Activated naive CD4-positive, alpha-beta T cell treated with anti-CD3 and anti-CD28 coated beads, Interleukin-2, amount 50 U/mL, for 16 hours (primary cell): Measurements from ENCODE around the gene TNFAIP6.
"Not testable (repeated sequence)": the region's sequence is repeated elsewhere in the genome, so short reads cannot be mapped to it uniquely, and the experiment has no call there.

ENCODE experiments used
- DNase-seq: peaks from one replicate; pipeline ENCODE4 v3.0.0-alpha.2; 2020

TNFAIP6 gene

DNA sequence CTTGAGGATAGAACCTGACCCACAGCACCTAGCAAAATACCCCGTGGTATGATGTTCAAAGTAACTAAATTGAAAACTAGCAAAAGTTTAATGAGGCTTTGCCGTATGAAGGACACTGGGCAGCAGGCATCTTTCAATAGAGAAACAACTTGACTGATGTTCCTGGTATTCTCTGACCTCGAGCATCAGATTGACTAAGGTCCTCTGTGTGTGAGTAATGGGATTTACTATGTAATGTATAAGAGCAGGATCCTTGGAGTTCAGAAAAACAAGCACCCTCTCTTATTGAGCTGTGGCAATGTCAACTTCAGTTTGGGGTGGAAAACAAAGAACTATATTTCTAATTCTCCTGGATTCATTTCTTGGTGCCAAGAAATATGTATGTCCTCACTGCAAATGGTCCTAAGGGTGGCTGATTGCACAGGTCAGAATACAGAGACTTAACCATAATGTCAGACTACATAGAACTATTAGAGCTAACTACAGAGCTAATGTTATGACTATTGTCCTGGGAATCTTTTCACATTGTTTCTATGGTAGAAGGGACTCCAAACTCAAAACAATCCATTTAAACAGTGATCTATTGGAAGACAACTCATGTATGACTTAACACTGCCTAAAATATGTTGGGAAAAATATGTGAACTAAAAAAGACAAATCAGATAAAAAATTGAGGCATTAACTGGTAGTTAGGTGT, 4.4 kb downstream of the TNFAIP6 start:
- no peak for DNase-seq

DNA sequence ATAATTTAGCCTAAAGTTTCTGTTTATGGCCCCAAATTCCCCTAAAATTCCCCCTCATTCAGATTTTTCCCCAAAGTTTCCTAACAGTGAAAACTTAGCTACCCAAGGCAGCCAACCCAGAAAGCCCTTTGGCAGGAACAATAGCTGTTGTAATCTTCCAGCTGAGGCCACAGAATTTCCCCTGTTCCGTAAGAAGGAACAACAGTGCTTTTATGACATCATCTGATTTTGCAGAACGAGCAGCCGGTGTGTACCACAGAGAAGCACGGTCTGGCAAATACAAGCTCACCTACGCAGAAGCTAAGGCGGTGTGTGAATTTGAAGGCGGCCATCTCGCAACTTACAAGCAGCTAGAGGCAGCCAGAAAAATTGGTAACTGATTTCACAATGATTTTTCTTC, 6.3 kb downstream of the TNFAIP6 start:
- no peak for DNase-seq

DNA sequence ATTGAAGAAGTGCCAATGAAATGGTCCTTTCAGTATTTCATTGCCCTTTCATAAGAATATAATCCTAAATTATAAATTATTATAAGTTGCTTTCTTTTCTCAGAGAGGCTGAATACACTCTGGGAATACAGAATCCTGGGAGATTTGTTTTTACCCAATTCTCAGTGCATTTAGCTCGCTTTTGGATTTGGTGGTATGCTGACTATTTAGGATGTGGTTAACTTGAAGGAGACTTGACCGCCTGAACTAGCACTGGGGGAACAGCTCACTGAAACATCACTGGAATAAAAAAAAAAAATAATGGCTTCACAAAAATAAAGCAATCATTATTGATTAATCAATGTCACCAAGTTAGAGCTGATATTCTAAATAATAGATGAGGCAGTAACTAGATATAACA, 10.2 kb downstream of the TNFAIP6 start:
- DNase-seq = no peak

DNA sequence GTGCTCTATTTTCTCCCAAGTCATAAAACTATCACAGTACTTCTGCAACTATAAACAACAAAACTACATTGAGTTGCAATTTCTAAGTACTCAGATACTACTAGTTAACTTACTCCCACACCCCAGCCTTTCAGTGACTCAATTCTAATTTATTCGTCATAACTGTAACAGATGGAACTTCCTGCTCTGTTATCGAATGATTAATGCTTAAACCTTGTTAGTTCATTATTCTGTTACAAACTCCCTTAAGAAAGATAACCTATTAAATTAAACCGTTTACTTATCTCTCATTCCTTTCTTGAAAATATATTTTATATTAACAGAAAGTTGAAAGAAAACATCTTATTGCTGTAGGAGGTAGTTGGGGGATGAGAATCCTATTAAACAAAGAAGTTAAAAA, 17.0 kb downstream of the TNFAIP6 start:
- no peak for DNase-seq

DNA sequence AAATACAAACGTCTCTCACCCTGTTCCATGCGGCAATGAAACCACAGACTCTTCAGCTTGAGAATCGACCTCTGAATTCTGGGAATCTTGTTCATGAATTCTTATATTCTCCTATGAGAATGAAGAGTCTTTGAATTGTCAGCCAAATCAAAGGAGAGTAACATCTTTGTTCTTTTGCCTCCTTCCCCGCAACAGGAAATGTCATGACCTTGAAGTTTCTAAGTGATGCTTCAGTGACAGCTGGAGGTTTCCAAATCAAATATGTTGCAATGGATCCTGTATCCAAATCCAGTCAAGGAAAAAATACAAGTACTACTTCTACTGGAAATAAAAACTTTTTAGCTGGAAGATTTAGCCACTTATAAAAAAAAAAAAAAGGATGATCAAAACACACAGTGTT, 21.8 kb downstream of the TNFAIP6 start:
- DNase-seq = no peak

DNA sequence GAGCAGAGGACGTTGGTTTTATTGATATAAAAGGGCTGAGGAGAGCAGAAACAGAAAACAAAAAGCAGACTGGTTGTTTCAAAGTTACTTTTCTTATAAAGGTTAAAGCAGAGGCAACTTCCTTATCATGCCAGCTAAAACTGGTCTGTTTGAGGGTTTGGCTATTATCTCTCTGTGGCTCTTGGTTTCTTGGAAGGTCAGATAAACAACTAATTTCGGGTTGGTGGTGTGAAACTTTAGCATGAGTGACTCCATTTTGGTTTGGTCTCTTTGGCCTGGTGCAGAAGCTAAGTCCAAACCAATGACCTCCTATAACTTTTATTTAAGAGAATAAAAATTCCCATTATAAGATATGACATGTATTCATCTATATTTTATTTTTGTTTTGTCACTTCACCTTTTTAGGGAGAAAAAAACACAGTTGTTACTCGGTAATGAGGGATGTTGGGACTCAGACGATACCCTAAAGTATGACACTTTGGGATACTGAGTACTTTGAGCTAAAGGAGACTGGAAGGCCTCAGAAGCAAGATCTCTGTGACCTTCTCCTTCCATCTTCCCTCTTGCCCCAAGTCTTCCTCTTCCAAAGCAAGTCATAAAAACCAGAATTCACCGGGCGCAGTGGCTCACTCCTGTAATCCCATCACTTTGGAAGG, 23.3 kb downstream of the TNFAIP6 start:
- no peak for DNase-seq

DNA sequence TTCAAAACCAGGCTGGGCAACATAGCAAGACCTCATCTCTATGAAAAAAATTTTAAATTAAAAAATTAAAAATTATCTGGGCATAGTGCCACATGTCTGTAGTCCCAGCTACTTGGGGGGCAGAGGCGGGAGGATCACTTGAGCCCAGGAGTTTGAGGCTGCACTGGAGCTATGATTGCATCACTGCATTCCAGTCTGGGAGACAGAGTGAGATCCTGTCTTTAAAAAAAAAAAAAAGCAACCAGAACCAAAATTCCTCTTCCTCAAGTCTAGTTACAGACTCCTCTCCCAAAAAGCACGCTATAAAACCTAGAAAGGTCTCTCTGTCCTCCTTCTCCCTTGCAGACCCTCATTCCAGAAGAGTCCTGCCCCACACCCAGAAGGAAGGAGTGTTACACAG, 23.9 kb downstream of the TNFAIP6 start:
- DNase-seq = no peak

DNA sequence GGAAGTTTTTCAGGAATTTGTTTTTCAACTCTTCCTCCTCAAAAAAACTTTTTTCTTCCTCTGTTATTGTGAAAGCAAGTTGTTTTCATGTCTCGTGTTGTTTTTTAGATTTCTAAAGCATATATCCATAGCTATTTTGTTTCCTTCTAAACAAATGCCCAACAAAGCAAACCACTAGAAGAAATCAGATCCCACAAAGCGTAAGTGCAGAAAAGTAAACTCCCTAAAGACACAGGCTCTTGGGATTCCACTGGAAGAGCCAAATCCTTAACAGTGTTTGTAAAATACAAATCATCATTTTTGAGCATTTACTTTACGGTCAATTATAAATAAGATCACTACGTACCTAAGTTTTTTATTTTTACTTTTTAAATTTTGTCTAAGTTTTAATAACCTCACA, 30.6 kb downstream of the TNFAIP6 start:
- no peak for DNase-seq

DNA sequence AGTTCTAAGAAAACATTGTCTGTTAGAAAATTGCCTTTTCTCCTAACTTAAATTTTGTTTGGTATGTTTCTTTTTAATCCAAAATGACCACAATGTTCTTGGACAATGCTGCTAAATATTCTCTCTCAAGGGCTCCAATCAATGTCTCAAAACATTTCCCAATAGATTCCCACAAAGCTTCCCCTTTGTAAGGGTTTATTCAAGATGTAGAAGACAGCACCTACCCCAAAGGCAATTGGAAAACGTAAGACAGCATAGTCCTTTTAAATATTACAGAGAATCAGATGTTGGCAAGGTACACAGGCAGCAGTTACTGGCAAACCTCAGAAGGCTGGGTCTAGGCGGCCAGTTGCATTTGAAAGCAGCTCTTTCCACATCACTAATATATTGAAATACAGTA, 34.0 kb downstream of the TNFAIP6 start:
- DNase-seq = no peak

DNA sequence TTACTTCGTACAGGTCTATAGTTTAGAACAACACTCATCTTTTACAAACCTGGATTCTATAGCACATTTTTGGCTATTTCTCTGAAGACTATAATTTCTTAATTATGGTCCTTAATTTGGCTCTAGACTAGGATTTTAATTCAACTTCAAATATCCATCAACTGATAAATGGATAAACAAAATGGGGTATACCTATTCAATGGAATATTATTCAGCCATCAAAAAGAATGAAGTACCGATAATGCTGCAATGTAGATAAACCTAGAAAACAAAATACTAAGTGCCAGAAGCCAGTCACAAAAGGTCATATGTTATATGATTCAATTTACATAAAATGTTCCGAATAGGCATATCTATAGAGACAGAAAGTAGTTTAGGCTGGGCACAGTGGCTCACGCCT, 37.1 kb downstream of the TNFAIP6 start:
- DNase-seq = no peak

DNA sequence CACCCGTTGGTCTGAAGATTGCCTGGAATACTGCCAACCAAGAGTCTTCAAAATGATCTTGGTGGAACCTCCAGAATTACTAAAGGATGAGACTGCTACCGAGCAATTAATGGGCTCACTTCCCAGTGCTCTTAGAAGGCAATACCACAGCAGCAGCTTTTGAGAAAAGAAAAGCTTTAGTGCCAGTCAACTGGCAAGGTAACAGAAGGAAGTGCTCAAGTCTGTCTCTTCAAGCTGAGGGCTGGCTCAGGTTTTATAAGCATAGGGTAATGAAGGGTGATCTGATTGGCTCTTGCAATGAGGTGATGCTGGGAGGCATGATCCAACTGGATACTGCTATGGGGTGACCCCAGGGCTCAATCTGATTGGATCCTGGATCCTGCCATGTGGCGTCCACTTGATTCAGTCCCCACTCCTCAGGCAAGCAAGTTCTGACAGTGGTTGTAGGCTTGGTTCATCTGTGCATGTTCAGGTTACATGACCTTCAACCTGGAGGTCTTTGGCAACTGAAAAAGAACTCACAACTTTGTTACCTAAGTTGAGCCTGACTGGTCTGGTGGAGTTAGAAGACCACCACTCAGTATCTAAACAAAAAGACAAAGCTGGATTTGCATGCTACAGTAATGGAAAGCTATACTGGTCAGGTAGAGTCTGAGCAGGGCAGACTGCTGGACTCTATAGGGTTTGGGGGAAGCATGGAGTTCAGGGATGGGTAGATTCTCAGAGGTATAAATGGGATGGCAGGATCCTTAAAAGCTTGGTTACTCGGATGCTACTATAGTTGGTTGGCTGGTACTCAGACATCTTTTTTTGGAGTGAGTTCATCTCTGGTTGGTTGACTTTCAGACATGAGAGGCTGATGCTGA, 38.4 kb downstream of the TNFAIP6 start:
- DNase-seq = no peak

DNA sequence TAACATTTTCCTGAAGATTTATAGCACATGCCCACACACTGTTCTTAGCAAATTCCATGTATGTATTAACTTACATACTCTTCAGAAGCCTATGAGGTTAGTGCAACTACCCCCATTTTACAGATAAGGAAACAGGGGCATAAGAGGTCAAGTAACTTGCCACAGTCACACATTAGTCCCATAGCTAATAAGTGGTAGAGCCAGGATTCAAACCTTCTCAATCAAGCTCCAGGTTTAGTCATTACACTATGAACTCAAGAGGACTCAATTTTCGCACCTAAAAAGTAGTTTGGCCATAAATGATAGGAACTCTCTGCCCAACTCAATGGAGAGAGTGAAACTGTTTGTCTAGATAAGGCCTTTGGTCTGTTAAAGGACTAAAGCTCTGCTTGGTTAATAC, 42.6 kb downstream of the TNFAIP6 start:
- DNase-seq = no peak

DNA sequence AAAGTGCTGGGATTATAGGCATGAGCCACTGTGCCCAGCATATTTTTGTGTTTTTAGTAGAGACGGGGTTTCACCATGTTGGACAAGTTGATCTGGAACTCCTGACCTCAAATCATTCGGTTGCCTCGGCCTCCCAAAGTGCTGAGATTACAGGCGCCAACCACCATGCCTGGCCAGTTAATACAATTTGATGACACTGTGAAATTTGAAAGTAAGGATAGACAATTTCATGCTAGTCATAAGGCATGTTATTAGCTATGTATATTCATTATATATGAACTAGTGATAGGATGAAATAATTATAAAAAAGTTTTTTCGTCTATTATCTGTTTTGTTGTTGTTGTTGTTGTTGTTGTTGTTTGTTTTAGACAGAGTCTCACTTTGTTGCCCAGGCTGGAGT, 43.8 kb downstream of the TNFAIP6 start:
- DNase-seq = no peak

DNA sequence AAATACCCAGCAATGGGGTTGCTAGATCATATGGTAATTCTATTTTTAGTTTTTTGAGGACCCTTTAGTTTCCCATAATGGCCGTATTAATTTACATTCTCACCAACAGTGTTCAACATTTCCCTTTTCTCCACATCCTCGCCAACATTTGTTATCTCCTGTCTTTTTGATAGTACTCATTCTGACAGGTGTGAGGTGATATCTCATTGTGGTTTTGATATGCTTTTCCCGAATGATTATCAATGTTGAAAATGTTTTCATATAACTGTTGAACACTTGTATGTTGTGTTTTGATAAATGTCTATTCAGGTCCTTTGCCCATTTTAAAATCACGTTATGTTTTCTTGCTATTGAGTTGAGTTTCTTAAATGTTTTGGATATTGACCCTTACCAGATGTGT, 46.5 kb downstream of the TNFAIP6 start:
- no peak for DNase-seq

DNA sequence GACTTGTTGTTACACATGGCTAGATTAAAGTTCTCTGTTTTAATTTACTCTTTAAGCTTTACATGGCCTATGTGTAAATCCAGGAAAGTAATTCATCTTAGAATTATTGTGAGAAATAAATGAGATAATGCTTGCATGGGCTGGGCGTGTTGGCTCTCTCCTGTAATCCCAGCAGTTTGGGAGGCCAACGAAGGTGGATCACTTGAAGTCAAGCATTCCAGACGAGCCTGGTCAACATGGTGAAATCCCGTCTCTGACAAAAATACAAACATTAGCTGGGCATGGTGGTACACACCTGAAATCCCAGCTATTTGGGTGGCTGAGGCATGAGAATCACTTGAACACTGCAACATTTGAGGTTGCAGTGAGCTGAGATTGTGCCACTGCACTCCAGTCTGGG, 48.0 kb downstream of the TNFAIP6 start:
- no peak for DNase-seq

DNA sequence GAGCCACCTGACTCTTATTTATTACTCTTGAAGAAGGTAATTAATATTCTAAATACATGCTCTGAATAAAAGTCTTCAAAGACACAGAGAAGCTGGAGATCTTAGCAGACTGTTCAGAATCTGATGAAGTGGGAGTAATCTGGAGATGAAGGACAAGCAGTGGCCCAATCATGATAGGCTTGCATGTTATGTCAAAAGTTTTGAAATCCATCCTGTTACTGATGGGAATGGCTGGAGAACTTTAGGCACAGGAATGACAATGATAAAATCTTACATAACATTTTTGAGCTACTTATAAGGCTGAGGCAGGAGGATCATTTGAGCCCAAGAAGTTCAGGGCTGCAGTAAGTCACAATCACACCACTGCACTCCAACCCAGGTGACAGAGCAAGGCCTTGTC, 49.9 kb downstream of the TNFAIP6 start:
- DNase-seq = no peak

DNA sequence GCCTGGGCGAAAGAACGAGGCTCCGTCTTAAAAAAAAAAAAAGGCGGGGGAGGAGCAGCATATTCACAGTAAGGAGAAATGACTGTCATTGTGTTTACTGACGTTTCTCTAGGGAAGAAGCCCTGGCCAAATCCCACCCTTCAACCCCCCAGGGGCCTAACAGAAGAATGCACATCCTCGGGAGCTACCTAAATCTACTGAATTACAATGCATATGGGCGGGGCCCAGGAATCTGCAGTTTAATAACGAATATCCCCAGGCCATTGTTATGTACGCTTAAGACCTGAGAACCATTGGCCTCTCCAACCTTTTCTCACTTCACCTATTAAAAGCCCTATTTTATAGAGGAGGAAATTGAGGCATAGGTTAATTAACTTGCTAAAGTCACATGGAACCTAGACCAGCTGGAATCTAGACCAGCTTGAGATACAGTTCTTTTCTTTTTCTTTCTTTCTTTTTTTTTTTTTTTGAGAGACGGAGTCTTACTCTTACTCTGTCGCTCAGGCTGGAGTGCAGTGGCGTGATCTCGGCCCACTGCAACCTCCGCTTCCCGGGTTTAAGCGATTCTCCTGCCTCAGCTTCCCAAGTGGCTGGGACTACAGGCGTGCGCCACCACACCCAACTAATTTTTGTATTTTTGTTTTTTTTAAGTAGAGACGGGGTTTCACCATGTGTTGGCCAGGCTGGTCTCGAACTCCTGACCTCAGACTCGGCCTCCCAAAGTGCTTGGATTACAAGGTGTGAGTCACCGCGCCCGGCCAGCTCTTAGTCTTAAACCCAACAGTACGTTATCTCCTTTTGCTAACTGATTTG, 51.6 kb downstream of the TNFAIP6 start:
- no peak for DNase-seq

DNA sequence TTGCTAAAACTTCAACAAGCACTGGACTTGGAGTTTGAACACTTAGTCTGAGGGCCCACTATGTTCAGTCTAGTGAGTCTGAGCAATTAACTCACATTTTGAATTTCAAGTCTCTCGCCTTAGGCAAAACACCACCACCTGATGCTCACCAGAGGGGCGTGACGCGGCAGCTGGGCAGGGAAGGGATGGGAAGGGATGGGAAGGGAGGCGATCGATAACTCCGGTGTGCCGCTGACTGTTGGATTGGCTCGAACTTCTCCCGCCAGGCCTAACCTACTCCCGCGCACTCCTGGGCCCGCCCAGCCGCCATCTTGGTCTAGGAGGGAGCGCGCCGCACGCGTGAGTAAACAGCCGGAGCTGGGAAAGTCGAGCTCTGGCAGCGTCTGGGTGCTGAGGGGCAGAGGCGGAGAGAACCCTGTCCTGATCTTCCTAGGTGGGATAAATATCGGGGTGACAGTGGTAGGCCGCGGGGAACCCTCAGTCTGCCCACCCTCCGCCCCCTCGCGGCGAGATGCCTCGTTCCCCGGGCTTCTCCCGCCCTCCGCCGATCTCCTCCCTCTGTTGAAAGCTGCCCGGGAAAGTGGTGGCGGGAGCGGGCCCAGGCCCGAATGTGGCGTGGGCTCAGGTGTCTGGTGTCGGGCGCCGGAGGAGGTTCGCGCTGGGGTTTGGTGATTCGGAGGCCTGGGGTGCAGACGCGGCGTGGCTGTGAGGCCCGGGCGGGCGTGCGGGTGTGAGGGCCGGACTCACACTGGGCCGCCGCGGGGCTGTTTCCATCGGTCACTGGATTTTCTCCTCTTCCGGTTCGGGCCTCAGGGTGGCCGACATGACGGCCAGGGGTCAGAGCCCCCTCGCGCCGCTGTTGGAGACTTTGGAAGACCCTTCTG, 52.5 kb downstream of the TNFAIP6 start, which contains the start of gene RIF1:
Gene RIF1, plus strand, starts transcription at position 302 of the 884 bp plus-strand sequence. Its CDS starts 522 bp downstream, at position 824.
- peak; percentile 84 for DNase-seq

DNA sequence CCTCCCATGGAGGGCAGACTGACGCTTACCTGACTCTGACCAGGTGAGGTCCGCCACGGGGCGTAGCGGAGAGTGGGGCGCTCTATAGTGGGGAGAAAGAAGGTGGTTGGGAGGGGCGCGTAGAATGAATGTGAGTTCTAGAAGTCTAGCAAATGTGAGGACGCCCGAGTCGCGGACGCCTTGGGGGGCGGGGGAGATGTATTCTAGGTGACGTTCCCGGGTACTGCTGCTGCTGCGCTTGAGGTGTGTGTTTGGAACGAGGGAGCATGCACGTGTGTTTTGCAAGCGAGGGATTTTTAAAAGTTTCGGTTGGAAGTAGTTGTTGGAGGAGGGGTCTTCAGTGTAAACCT, 53.1 kb downstream of the TNFAIP6 start:
- DNase-seq = peak; percentile 53

DNA sequence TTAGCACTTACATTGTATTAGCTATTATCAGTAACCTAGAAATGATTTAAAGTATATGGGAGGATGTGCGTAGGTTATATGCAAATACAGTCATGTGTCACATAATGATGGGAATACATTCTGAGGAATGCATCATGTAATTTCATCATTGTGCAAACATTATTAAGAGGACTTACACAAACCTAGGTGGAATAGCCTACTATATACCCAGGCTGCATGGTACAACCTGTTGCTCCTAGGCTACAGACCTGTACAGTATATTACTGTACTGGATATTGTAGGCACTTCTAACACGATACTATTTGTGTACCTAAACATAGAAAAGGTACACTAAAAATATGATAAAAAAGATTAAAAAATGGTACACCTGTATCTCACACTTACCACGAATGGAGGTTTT, 60.3 kb downstream of the TNFAIP6 start:
- no peak for DNase-seq

DNA sequence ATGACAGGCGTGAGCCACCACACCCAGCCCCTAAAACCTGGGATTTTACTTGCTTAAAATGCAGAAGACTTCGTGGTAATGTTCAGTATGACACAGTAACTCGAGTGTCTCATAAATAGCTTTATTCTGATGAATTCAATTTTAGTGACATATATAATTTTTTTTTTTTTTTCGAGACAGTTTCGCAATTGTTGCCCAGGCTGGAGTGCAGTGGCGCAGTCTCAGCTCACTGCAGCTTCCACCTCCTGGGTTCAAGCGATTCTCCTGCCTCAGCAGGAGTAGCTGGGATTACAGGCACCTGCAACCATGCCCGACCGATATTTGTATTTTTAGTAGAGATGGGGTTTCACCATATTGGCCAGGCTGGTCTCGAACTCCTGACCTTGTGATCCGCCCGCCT, 64.3 kb downstream of the TNFAIP6 start:
- DNase-seq = not testable (repeated sequence)

DNA sequence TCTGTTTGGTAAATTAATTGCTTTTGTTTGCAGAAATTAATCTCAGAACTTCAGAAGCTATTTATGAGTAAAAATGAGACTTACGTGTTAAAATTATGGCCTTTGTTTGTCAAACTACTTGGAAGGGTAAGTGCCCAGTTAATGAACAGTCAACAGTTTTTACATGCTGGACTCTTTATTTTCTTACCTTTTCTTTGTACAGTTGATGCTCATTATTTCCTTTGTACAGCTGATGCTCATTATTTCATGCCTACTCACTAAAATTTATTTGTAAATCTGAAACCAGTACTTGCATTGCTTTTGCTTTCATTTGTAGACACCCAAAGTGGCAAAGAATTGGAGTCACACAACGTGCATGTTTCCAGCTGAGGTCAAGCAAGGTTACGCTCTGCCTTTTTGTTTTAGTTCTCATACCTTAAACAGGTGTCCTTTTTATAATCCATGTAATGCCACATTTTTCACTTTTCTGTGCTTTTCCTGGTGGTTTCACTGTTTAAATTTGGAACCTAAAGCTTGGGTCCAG, 65.6 kb downstream of the TNFAIP6 start:
- DNase-seq = no peak
